ENCODE results near the gene SLC47A1.
A peak's percentile ranks its signal among the peaks of the same experiment; 100 is the strongest.
"Not testable (repeated sequence)": the region's sequence is repeated elsewhere in the genome, so short reads cannot be mapped to it uniquely, and the experiment has no call there.

SLC47A1 gene

GRCh38 chr17:19501219-19501618 lies 32.4 kb upstream of the SLC47A1 start:
- H3K9ac ChIP-seq (ENCODE audit: low read length), result no peak overlapping the region
- H2BK5ac ChIP-seq (ENCODE audit: low read depth, low read length, poor library complexity), result no peak overlapping the region
- no peak overlapping the region for H2BK12ac ChIP-seq (ENCODE audit: low read length)
- no peak overlapping the region for H3K4ac ChIP-seq (ENCODE audit: low read depth, low read length)
- H3K9me3 ChIP-seq (ENCODE audit: insufficient read depth, low read depth, low read length), result no peaks in the 10 kb centered on the region
- H2BK120ac ChIP-seq (ENCODE audit: insufficient read depth, low read length, poor library complexity), result no peak overlapping the region
- H4K12ac ChIP-seq (ENCODE audit: low read depth, low read length), result no peak overlapping the region
- no peak overlapping the region for H3K27ac ChIP-seq (ENCODE audit: low read depth, low read length)
- no peak overlapping the region for H3K14ac ChIP-seq (ENCODE audit: low read length)
- H4K8ac ChIP-seq (ENCODE audit: low read depth, low read length), result no peak overlapping the region
- no peak overlapping the region for H2AK5ac ChIP-seq (ENCODE audit: low read length)
- no peaks in the 10 kb centered on the region for H3K27me3 ChIP-seq (ENCODE audit: insufficient read depth, low read length)
- no peaks in the 10 kb centered on the region for H3K79me2 ChIP-seq (ENCODE audit: control insufficient read depth, insufficient read depth, low read length, poor library complexity)
- no peak overlapping the region for H4K91ac ChIP-seq (ENCODE audit: low read depth, low read length)
- peak overlapping the region; percentile 20 for H3K4me3 ChIP-seq (ENCODE audit: low read depth, low read length)
- H3K79me1 ChIP-seq (ENCODE audit: low read length), result no peaks in the 10 kb centered on the region
- H3K36me3 ChIP-seq (ENCODE audit: control insufficient read depth in 1 of 2, insufficient read depth in 2 of 2, low read length in 2 of 2), result no peaks in the 10 kb centered on the region
- DNase-seq, result no peak
- H3K4me1 ChIP-seq (ENCODE audit: control insufficient read depth in 1 of 2, insufficient read depth in 2 of 2, low read length in 2 of 2), result no peaks in the 10 kb centered on the region
- H3K4me2 ChIP-seq (ENCODE audit: low read length), result no peak overlapping the region
- no CpG with 5 or more reads among the region's 2 CpGs for WGBS (ENCODE audit: extremely low coverage, insufficient coverage, insufficient read length)
- H2AFZ ChIP-seq (ENCODE audit: insufficient read depth, low read length, poor library complexity), result no peak overlapping the region
- H3K18ac ChIP-seq (ENCODE audit: low read length), result no peak overlapping the region
- no peak overlapping the region for H3K23ac ChIP-seq (ENCODE audit: low read length)

GRCh38 chr17:19502517-19502916 lies 31.1 kb upstream of the SLC47A1 start:
- Histone ChIP-seq H2BK5ac (ENCODE audit: low read depth, low read length, poor library complexity) (no peak overlapping the region), H4K12ac (ENCODE audit: low read depth, low read length) (no peak overlapping the region), H3K18ac (ENCODE audit: low read length) (no peak overlapping the region), H4K8ac (ENCODE audit: low read depth, low read length) (no peak overlapping the region), H3K23ac (ENCODE audit: low read length) (no peak overlapping the region), H3K79me2 (ENCODE audit: control insufficient read depth, insufficient read depth, low read length, poor library complexity) (no peaks in the 10 kb centered on the region), H2BK120ac (ENCODE audit: insufficient read depth, low read length, poor library complexity) (no peak overlapping the region), H2AK5ac (ENCODE audit: low read length) (no peak overlapping the region), H2BK12ac (ENCODE audit: low read length) (no peak overlapping the region), H2AFZ (ENCODE audit: insufficient read depth, low read length, poor library complexity) (no peak overlapping the region), H3K4me2 (ENCODE audit: low read length) (no peak overlapping the region), H3K9me3 (ENCODE audit: insufficient read depth, low read depth, low read length) (no peaks in the 10 kb centered on the region), H3K14ac (ENCODE audit: low read length) (no peak overlapping the region), H3K9ac (ENCODE audit: low read length) (no peak overlapping the region), H3K27me3 (ENCODE audit: insufficient read depth, low read length) (no peaks in the 10 kb centered on the region), H3K27ac (ENCODE audit: low read depth, low read length) (no peak overlapping the region), H3K4me1 (ENCODE audit: control insufficient read depth in 1 of 2, insufficient read depth in 2 of 2, low read length in 2 of 2) (no peaks in the 10 kb centered on the region), H3K36me3 (ENCODE audit: control insufficient read depth in 1 of 2, insufficient read depth in 2 of 2, low read length in 2 of 2) (no peaks in the 10 kb centered on the region), H3K4me3 (ENCODE audit: low read depth, low read length) (no peak overlapping the region), H3K79me1 (ENCODE audit: low read length) (peaks cover 1% of the 10 kb centered on the region), H3K4ac (ENCODE audit: low read depth, low read length) (no peak overlapping the region), H4K91ac (ENCODE audit: low read depth, low read length) (no peak overlapping the region)
- no CpG with 5 or more reads among the region's 9 CpGs for WGBS (ENCODE audit: extremely low coverage, insufficient coverage, insufficient read length)
- no peak for DNase-seq

GRCh38 chr17:19505561-19505960 lies 28.1 kb upstream of the SLC47A1 start:
- not testable (repeated sequence) for H2BK120ac ChIP-seq (ENCODE audit: insufficient read depth, low read length, poor library complexity); H2BK12ac ChIP-seq (ENCODE audit: low read length); H3K18ac ChIP-seq (ENCODE audit: low read length); H3K79me1 ChIP-seq (ENCODE audit: low read length); H2BK5ac ChIP-seq (ENCODE audit: low read depth, low read length, poor library complexity); H4K91ac ChIP-seq (ENCODE audit: low read depth, low read length); H2AFZ ChIP-seq (ENCODE audit: insufficient read depth, low read length, poor library complexity); H4K12ac ChIP-seq (ENCODE audit: low read depth, low read length); H2AK5ac ChIP-seq (ENCODE audit: low read length); H3K4me3 ChIP-seq (ENCODE audit: low read depth, low read length); H3K79me2 ChIP-seq (ENCODE audit: control insufficient read depth, insufficient read depth, low read length, poor library complexity); H3K27me3 ChIP-seq (ENCODE audit: insufficient read depth, low read length); DNase-seq; H3K9ac ChIP-seq (ENCODE audit: low read length); H3K4ac ChIP-seq (ENCODE audit: low read depth, low read length); H3K9me3 ChIP-seq (ENCODE audit: insufficient read depth, low read depth, low read length); H3K4me2 ChIP-seq (ENCODE audit: low read length); H3K36me3 ChIP-seq (ENCODE audit: control insufficient read depth in 1 of 2, insufficient read depth in 2 of 2, low read length in 2 of 2); H4K8ac ChIP-seq (ENCODE audit: low read depth, low read length); H3K23ac ChIP-seq (ENCODE audit: low read length); H3K4me1 ChIP-seq (ENCODE audit: control insufficient read depth in 1 of 2, insufficient read depth in 2 of 2, low read length in 2 of 2); H3K27ac ChIP-seq (ENCODE audit: low read depth, low read length); H3K14ac ChIP-seq (ENCODE audit: low read length)
- no CpG with 5 or more reads among the region's 4 CpGs for WGBS (ENCODE audit: extremely low coverage, insufficient coverage, insufficient read length)

GRCh38 chr17:19507775-19508576 lies 25.7 kb upstream of the SLC47A1 start:
- Histone ChIP-seq H2AK5ac (ENCODE audit: low read length) (no peak overlapping the region), H3K23ac (ENCODE audit: low read length) (no peak overlapping the region), H3K9ac (ENCODE audit: low read length) (no peak overlapping the region), H4K12ac (ENCODE audit: low read depth, low read length) (no peak overlapping the region), H3K27ac (ENCODE audit: low read depth, low read length) (no peak overlapping the region), H2BK5ac (ENCODE audit: low read depth, low read length, poor library complexity) (no peak overlapping the region), H4K91ac (ENCODE audit: low read depth, low read length) (peak overlapping the region; percentile 26), H3K14ac (ENCODE audit: low read length) (no peak overlapping the region), H3K4me3 (ENCODE audit: low read depth, low read length) (peak overlapping the region; percentile 84), H3K4ac (ENCODE audit: low read depth, low read length) (no peak overlapping the region), H3K27me3 (ENCODE audit: insufficient read depth, low read length) (no peaks in the 10 kb centered on the region), H3K79me2 (ENCODE audit: control insufficient read depth, insufficient read depth, low read length, poor library complexity) (no peaks in the 10 kb centered on the region), H3K4me2 (ENCODE audit: low read length) (peak overlapping the region; percentile 62), H4K8ac (ENCODE audit: low read depth, low read length) (peak overlapping the region; percentile 79), H2BK120ac (ENCODE audit: insufficient read depth, low read length, poor library complexity) (no peak overlapping the region), H2BK12ac (ENCODE audit: low read length) (no peak overlapping the region), H3K4me1 (ENCODE audit: control insufficient read depth in 1 of 2, insufficient read depth in 2 of 2, low read length in 2 of 2) (no peaks in the 10 kb centered on the region), H3K9me3 (ENCODE audit: insufficient read depth, low read depth, low read length) (no peaks in the 10 kb centered on the region), H3K79me1 (ENCODE audit: low read length) (peaks cover 3% of the 10 kb centered on the region), H3K36me3 (ENCODE audit: control insufficient read depth in 1 of 2, insufficient read depth in 2 of 2, low read length in 2 of 2) (no peaks in the 10 kb centered on the region), H3K18ac (ENCODE audit: low read length) (peak overlapping the region; percentile 61), H2AFZ (ENCODE audit: insufficient read depth, low read length, poor library complexity) (peak overlapping the region; percentile 87)
- peak; percentile 95 to 98 for DNase-seq
- WGBS (ENCODE audit: extremely low coverage, insufficient coverage, insufficient read length), result no CpG with 5 or more reads among the region's 60 CpGs
